K562 treated with DMSO at 1 percent for 24 hours (cell line): ENCODE results near the gene PPP6C. TPM values are rescaled to one million over a fixed set of nuclear protein-coding genes. Genes with fewer than 3 reads are reported as not detected.

Source experiments
- total RNA-seq: library from RNA; unstranded; fragments of 300-600 nt; gene quantifications from 2 replicates; pipeline ENCODE4 v1.2.3, GENCODE V29; 2022; ENCODE audit warnings: low read depth; ENCODE audit not compliant: insufficient read depth

Gene PPP6C
- 17.0 and 18.3 TPM in 2 replicates for total RNA-seq

GRCh38 chr9:125189361-125190289 lies at the start of gene PPP6C:
PPP6C (minus strand) TSS chr9:125189803; CDS start chr9:125189718, 85 bp downstream.

GRCh38 chr9:125200216-125201047 lies 10.8 kb upstream of the PPP6C start, which contains the start of gene RABEPK:
RABEPK (plus strand) TSS chr9:125200542; CDS start chr9:125203014, 2,472 bp downstream.

GRCh38 chr9:125143377-125144090 lies 46.1 kb downstream of the PPP6C start, which contains the start of gene SCAI:
SCAI (minus strand) TSS chr9:125143528; CDS start chr9:125143437, 91 bp downstream.

Other genes with a start within 250 kb of the PPP6C start
- 6.4 and 7.9 TPM in 2 replicates for gene GOLGA1, start 248.7 kb downstream of the PPP6C start, total RNA-seq
- 2.0 and 3.3 TPM in 2 replicates for gene SCAI, start 46.3 kb downstream of the PPP6C start, total RNA-seq
- 21.7 and 23.9 TPM in 2 replicates for gene RABEPK, start 10.7 kb upstream of the PPP6C start, total RNA-seq
- 247 and 251 TPM in 2 replicates for gene HSPA5, start 51.5 kb upstream of the PPP6C start, total RNA-seq
- gene GAPVD1, start 72.0 kb upstream of the PPP6C start, total RNA-seq: 29.3 and 42.9 TPM in 2 replicates